ENCODE results near the gene AKAP8L. TPM values are rescaled to one million over a fixed set of nuclear protein-coding genes. Genes with fewer than 3 reads are reported as not detected.

AKAP8L gene
- 49.0 and 70.8 TPM in 2 replicates for total RNA-seq

GRCh38 chr19:15418579-15419412, at the start of gene AKAP8L:
Gene AKAP8L (minus strand): TSS chr19:15418988. CDS start chr19:15418923, 65 bp downstream.
- peak; percentile 100 for DNase-seq

GRCh38 chr19:15467734-15468214, 49.0 kb upstream of the AKAP8L start:
- no peak for DNase-seq

GRCh38 chr19:15466851-15467733, 48.3 kb upstream of the AKAP8L start:
- DNase-seq: peak; percentile 97

- peak; percentile 47 for DNase-seq
These were observed 45.9 kb upstream of the AKAP8L start, which contains the start of gene RASAL3 for GRCh38 chr19:15464394-15465385. Gene RASAL3 (minus strand): TSS chr19:15464544. CDS start chr19:15464358, 186 bp downstream.

GRCh38 chr19:15463861-15464371, 45.1 kb upstream of the AKAP8L start:
- peak; percentile 31 for DNase-seq

- no peak for DNase-seq
These were observed 42.9 kb upstream of the AKAP8L start for GRCh38 chr19:15461694-15462093.

- DNase-seq: no peak
These were observed 39.1 kb upstream of the AKAP8L start for GRCh38 chr19:15457701-15458484.

- no peak for DNase-seq
These were observed 38.3 kb upstream of the AKAP8L start for GRCh38 chr19:15456871-15457700.

- no peak for DNase-seq
These were observed 37.7 kb upstream of the AKAP8L start for GRCh38 chr19:15456441-15456840.

- DNase-seq: no peak
These were observed 37.2 kb upstream of the AKAP8L start for GRCh38 chr19:15455996-15456395.

- no peak for DNase-seq
These were observed 35.4 kb upstream of the AKAP8L start for GRCh38 chr19:15453906-15454860.

GRCh38 chr19:15453091-15453578, 34.3 kb upstream of the AKAP8L start:
- peak; percentile 51 for DNase-seq

- DNase-seq: peak; percentile 93
These were observed 33.6 kb upstream of the AKAP8L start for GRCh38 chr19:15452111-15453047.

- DNase-seq: no peak
These were observed 31.7 kb upstream of the AKAP8L start for GRCh38 chr19:15450528-15450890.

- peak; percentile 82 for DNase-seq
These were observed 31.1 kb upstream of the AKAP8L start, which contains the start of gene WIZ for GRCh38 chr19:15449620-15450527. Gene WIZ (minus strand): TSS chr19:15449956. CDS start chr19:15448307, 1,649 bp downstream.

Data from dermis blood vessel endothelial cell (primary cell).